A549 (cell line): ENCODE results near the gene NFAM1. TPM values are rescaled to one million over a fixed set of nuclear protein-coding genes. Genes with fewer than 3 reads are reported as not detected.

Source experiments
- ATAC-seq, 2 experiments: fragments of 200-7000 bp in 1 of 2; fragments of >200 bp in 1 of 2; cut with Nextera tagmentation in 1 of 2; cut with Tn5 transposase in 1 of 2; 3 replicates each; pipeline versions ENCODE4 v1.8.0 to v1.9.1; 2018 to 2020; ENCODE audit warnings: mild to moderate bottlenecking in 1 of 2, moderate library complexity in 1 of 2
- CTCF ChIA-PET: fragments of 300-600 bp; sonication (Branson Sonifier 250); formaldehyde crosslinking; extraction: SDS; loops from one replicate; lab custom pipeline; 2021; ENCODE audit warnings: antibody characterized with exemption, inconsistent platforms; lab: Yijun Ruan, JAX
- POLR2A ChIA-PET: fragments of 350-600 bp; formaldehyde crosslinking; extraction: SDS; loops from one replicate; lab custom pipeline; 2021; ENCODE audit warnings: antibody characterized with exemption, inconsistent platforms; lab: Yijun Ruan, JAX
- DNase-seq, 2 experiments: peaks; one replicate each; pipeline versions ENCODE4 v3.0.0 to v3.0.0-alpha.2; 2011 to 2016; ENCODE audit warnings: low read depth in 1 of 2, low spot score in 1 of 2
- FAIRE-seq: peaks from 2 replicates; lab custom pipeline; 2011; peaks lifted over from hg19 to GRCh38; lab: Jason Lieb, UNC
- H3K27ac ChIP-seq, 2 experiments: fragments of >200 bp; sonication (Bioruptor Twin); formaldehyde crosslinking; 3 replicates each; pipeline ENCODE4 v1.5.1; 2016 to 2017
- H3K4me1 ChIP-seq: fragments of >200 bp; sonication (Bioruptor Twin); formaldehyde crosslinking; 3 replicates; pipeline ENCODE4 v1.6.1; 2016
- H3K4me2 ChIP-seq: fragments of >200 bp; sonication (Bioruptor Twin); formaldehyde crosslinking; 3 replicates; pipeline ENCODE4 v1.6.1; 2016
- H3K4me3 ChIP-seq: fragments of >200 bp; sonication (Bioruptor Twin); formaldehyde crosslinking; 3 replicates; pipeline ENCODE4 v1.5.1; 2016
- H3K9me3 ChIP-seq: fragments of >200 bp; sonication (Bioruptor Twin); formaldehyde crosslinking; 3 replicates; pipeline ENCODE4 v1.6.1; 2016
- BHLHE40 ChIP-seq: IDR thresholded peaks from 2 replicates; pipeline ENCODE4 v1.6.1; 2012; ENCODE audit warnings: low read depth, low read length, inconsistent platforms
- CBX8 ChIP-seq: fragments of 200-600 bp; sonication (generic); IDR thresholded peaks from 2 replicates; pipeline ENCODE4 v1.6.1; 2016
- CEBPB ChIP-seq, 2 experiments: fragments of >200 bp in 1 of 2; sonication (Bioruptor Twin) in 1 of 2; formaldehyde crosslinking in 1 of 2; IDR thresholded peaks; 2 replicates each; pipeline ENCODE4 v1.6.1; 2012 to 2016
- CHD2 ChIP-seq: fragments of 150-350 bp; IDR thresholded peaks from 2 replicates; pipeline ENCODE4 v1.6.1; 2014; ENCODE audit warnings: low read length; ENCODE audit not compliant: partially characterized antibody
- CHD4 ChIP-seq: fragments of 200-600 bp; sonication (generic); IDR thresholded peaks from 2 replicates; pipeline ENCODE4 v1.6.1; 2016; ENCODE audit warnings: antibody characterized with exemption, mild to moderate bottlenecking, borderline replicate concordance
- CTCF ChIP-seq: fragments of >200 bp; sonication (Bioruptor Twin); formaldehyde crosslinking; IDR thresholded peaks from 3 replicates; pipeline ENCODE4 v1.5.1; 2016
- EHMT2 ChIP-seq: fragments of 200-600 bp; sonication (generic); IDR thresholded peaks from 2 replicates; pipeline ENCODE4 v1.6.1; 2016; ENCODE audit warnings: antibody characterized with exemption, low read depth, mild to moderate bottlenecking, moderate library complexity
- ESRRA ChIP-seq: fragments of 150-350 bp; IDR thresholded peaks from 2 replicates; pipeline ENCODE4 v1.6.1; 2014; ENCODE audit warnings: mild to moderate bottlenecking, low read length, borderline replicate concordance
- GATA3 ChIP-seq: IDR thresholded peaks from 2 replicates; pipeline ENCODE4 v1.6.1; 2012; ENCODE audit warnings: borderline replicate concordance
- HDAC2 ChIP-seq: fragments of 200-600 bp; sonication (generic); IDR thresholded peaks from 2 replicates; pipeline ENCODE4 v1.6.1; 2016
- HOXB13 ChIP-seq: fragments of 250-450 bp; sonication (Bioruptor Pico); IDR thresholded peaks from 2 replicates; pipeline ENCODE4 v1.5.0; 2020; ENCODE audit warnings: low read depth, mild to moderate bottlenecking, moderate library complexity
- HOXB5 ChIP-seq: fragments of 250-450 bp; sonication (Bioruptor Pico); IDR thresholded peaks from 2 replicates; pipeline ENCODE4 v1.5.0; 2020; ENCODE audit warnings: mild to moderate bottlenecking, moderate library complexity
- JUN ChIP-seq, 2 experiments: fragments of >200 bp; sonication (Bioruptor Twin); formaldehyde crosslinking; IDR thresholded peaks; 2 replicates in 1 of 2; 3 replicates in 1 of 2; pipeline ENCODE4 v1.6.1; 2016 to 2017
- JUNB ChIP-seq: fragments of >200 bp; sonication (Bioruptor Twin); formaldehyde crosslinking; IDR thresholded peaks from 2 replicates; pipeline ENCODE4 v1.6.1; 2016
- NFE2L2 ChIP-seq: fragments of 150-350 bp; conservative IDR thresholded peaks from 2 replicates; pipeline ENCODE4 v1.6.1; 2014; ENCODE audit warnings: low read length
- NR3C1 ChIP-seq: fragments of >200 bp; sonication (Bioruptor Twin); formaldehyde crosslinking; IDR thresholded peaks from 3 replicates; pipeline ENCODE4 v1.6.1; 2017
- POLR2A ChIP-seq: IDR thresholded peaks from 2 replicates; pipeline ENCODE4 v1.6.1; 2012; ENCODE audit warnings: mild to moderate bottlenecking, low read length
- RFX5 ChIP-seq: fragments of 450-650 bp; IDR thresholded peaks from 2 replicates; pipeline ENCODE4 v1.7.1; 2014; ENCODE audit warnings: antibody characterized with exemption, mild to moderate bottlenecking, moderate library complexity
- RNF2 ChIP-seq: fragments of 200-600 bp; sonication (generic); IDR thresholded peaks from 2 replicates; pipeline ENCODE4 v1.6.1; 2016; ENCODE audit warnings: low read depth, mild to moderate bottlenecking, antibody characterized with exemption, moderate library complexity, borderline replicate concordance
- SREBF2 ChIP-seq: fragments of 450-650 bp; IDR thresholded peaks from 2 replicates; pipeline ENCODE4 v1.6.1; 2014; ENCODE audit warnings: mild to moderate bottlenecking, moderate library complexity
- TFCP2L1 ChIP-seq: fragments of 250-450 bp; sonication (Bioruptor Pico); IDR thresholded peaks from 2 replicates; pipeline ENCODE4 v1.5.0; 2021; ENCODE audit warnings: mild to moderate bottlenecking
- TP53 ChIP-seq: fragments of 250-450 bp; sonication (Bioruptor Pico); IDR thresholded peaks from 2 replicates; pipeline ENCODE4 v1.5.0; 2021; ENCODE audit warnings: mild to moderate bottlenecking, moderate library complexity
- USF2 ChIP-seq: fragments of 450-650 bp; IDR thresholded peaks from 2 replicates; pipeline ENCODE4 v1.6.1; 2014; ENCODE audit warnings: antibody characterized with exemption
- ZC3H11A ChIP-seq: fragments of 450-650 bp; IDR thresholded peaks from 2 replicates; pipeline ENCODE4 v1.6.1; 2014; ENCODE audit warnings: antibody characterized with exemption, mild to moderate bottlenecking
- ZSCAN20 ChIP-seq: fragments of 250-450 bp; sonication (Bioruptor Pico); IDR thresholded peaks from 2 replicates; pipeline ENCODE4 v1.8.0; 2022; ENCODE audit warnings: mild to moderate bottlenecking, moderate library complexity
- WGBS: methylation state at CpG from one replicate; pipeline ENCODE4 v1.1.6; 2017; ENCODE audit errors: missing lambda C conversion rate; 5-methylcytosine and 5-hydroxymethylcytosine counted together
- polyA plus RNA-seq, 4 experiments: library from polyadenylated mRNA; depleted of rRNA in 3 of 4; stranded (reverse); fragments of >200 nt; fragmentation: RNase III in 1 of 4; extraction: RNeasy Plus Mini Kit Qiagen cat#74134 plus additional on column Dnase treatment in 1 of 4; gene quantifications; 2 replicates in 3 of 4; 3 replicates in 1 of 4; pipeline ENCODE4 v1.2.3, GENCODE V29; 2011 to 2017
- TF ChIP-seq, protein P1 (sequence below): fragments of 150-350 bp; IDR thresholded peaks from 2 replicates; pipeline ENCODE4 v1.6.1; 2014; ENCODE audit warnings: low read depth, mild to moderate bottlenecking, low read length
- TF ChIP-seq, protein P2 (sequence below): IDR thresholded peaks from 2 replicates; pipeline ENCODE4 v1.6.1; 2012

The NFAM1 gene
- polyA plus RNA-seq, 2 of the 4 experiments (the other 2 are of a cell fraction): not detected

DNA sequence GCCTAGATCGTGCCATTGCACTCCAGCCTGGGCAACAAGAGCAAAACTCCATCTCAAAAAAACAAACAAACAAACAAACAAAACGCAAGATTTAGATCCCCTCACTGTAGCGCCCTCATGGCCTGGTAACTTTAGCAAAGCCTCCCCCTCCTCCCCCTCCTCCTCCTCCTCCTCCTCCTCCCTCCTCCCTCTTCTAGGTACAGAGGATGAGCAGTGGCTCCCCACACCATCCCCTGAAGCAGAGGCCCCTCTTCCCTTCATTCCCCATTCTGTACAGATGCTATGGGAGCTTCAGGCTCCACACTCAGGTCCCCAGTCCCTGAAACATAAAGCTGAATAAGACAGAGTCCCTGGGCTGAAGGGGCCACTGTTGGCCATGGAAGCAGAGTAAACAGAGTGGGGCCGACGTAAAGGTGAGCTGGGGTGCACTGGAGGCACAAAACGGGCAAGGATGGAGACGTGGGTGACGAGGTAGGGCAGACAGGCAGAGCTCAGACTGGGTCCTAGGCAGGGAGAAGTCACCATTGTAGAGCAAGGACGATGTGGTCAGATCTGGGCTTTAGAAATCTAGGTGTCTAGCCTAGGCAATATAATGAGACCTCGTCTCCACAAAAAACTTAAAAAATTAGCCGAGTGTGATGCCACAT lies 19.4 kb upstream of the NFAM1 start (continued):
- TF ChIP-seq BHLHE40: no peak

- H3K9me3 ChIP-seq: no peaks in the 10 kb centered on the region
- ATAC-seq: no peak
- ChIA-PET CTCF (interaction anchor here (0.8 kb wide), 1 partner anchor 22 kb away, joined by 3 read pairs; no protein-coding TSS in a partner anchor), POLR2A (no interaction called here)
- H3K4me3 ChIP-seq: no peak overlapping the region
- TF ChIP-seq ZC3H11A (no peak), NFE2L2 (no peak), JUNB (no peak), CHD4 (no peak), CTCF (no peak), ESRRA (no peak), NR3C1 (no peak), USF2 (no peak), CBX8 (no peak), JUN (IDR thresholded peaks at IDR 0.05) (no peak), RNF2 (no peak), RFX5 (no peak), ZSCAN20 (CRISPR knock-in tag) (no peak)
- H3K4me1 ChIP-seq: no peaks in the 10 kb centered on the region
- no peak for DNase-seq
- WGBS: 65% methylated on average over 6 of the region's 6 CpGs
- FAIRE-seq: no peak
- no peak overlapping the region for H3K27ac ChIP-seq
- H3K4me2 ChIP-seq: no peak overlapping the region
These were observed 18.7 kb upstream of the NFAM1 start for GRCh38 chr22:42450862-42451261.

DNA sequence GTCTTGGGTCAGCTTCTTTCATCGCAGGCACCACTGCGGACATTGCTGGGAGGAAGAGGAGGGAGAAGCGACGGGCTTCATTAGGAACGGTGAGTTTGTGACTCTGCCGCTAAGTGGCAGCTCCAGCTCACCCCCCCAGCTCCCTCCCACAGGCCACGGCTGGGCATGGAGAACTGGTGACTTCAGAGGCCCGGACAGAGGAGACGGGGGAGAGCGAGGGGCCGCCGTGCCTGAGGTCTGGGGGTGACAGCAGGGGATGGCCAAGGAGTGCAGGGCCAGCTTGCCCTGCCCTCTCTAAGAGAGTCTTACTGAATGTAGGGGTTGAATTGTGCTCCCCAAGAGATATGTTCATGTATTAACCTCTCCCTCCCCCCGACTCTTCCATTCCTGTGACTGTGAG lies 13.9 kb upstream of the NFAM1 start:
- Histone ChIP-seq H3K27ac (no peak overlapping the region), H3K4me1 (peaks cover 5% of the 10 kb centered on the region; the same call in 1 of the 3 replicates), H3K9me3 (no peaks in the 10 kb centered on the region), H3K4me3 (no peak overlapping the region), H3K4me2 (no peak overlapping the region)
- FAIRE-seq: no peak
- no peak for DNase-seq
- ATAC-seq: no peak
- CTCF ChIA-PET: interaction anchor here (0.7 to 5.0 kb wide), 7 partner anchors 8 to 355 kb away, joined by 3 to 32 read pairs (median 3); partner anchors contain the start of gene NDUFA6
- POLR2A ChIA-PET: no interaction called here
- TF ChIP-seq HDAC2 (no peak), CHD2 (no peak), SREBF2 (no peak), HOXB13 (CRISPR knock-in tag) (no peak), GATA3 (no peak), NR3C1 (no peak), ZSCAN20 (CRISPR knock-in tag) (no peak), CEBPB (IDR thresholded peaks at IDR 0.05) (no peak), TFCP2L1 (CRISPR knock-in tag) (no peak), CHD4 (no peak), TP53 (no peak), ZC3H11A (no peak), POLR2A (no peak), EHMT2 (no peak), HOXB5 (CRISPR knock-in tag) (no peak)
- TF ChIP-seq, protein P1, sequence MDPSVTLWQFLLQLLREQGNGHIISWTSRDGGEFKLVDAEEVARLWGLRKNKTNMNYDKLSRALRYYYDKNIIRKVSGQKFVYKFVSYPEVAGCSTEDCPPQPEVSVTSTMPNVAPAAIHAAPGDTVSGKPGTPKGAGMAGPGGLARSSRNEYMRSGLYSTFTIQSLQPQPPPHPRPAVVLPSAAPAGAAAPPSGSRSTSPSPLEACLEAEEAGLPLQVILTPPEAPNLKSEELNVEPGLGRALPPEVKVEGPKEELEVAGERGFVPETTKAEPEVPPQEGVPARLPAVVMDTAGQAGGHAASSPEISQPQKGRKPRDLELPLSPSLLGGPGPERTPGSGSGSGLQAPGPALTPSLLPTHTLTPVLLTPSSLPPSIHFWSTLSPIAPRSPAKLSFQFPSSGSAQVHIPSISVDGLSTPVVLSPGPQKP: no peak
- TF ChIP-seq, protein P2, sequence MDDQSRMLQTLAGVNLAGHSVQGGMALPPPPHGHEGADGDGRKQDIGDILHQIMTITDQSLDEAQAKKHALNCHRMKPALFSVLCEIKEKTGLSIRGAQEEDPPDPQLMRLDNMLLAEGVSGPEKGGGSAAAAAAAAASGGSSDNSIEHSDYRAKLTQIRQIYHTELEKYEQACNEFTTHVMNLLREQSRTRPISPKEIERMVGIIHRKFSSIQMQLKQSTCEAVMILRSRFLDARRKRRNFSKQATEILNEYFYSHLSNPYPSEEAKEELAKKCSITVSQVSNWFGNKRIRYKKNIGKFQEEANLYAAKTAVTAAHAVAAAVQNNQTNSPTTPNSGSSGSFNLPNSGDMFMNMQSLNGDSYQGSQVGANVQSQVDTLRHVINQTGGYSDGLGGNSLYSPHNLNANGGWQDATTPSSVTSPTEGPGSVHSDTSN: no peak
- 89% methylated on average over 13 of the region's 13 CpGs for WGBS
